SIG-M5 treated with dmso at 0.1 percent for 504 hours (cell line): Measurements from ENCODE around the gene KCNH6.

Experiments
- DNase-seq: peaks from one replicate; lab custom pipeline; 2025; ENCODE audit not compliant: unreplicated experiment; lab: John Stamatoyannopoulos, UW

The KCNH6 gene, protein sequence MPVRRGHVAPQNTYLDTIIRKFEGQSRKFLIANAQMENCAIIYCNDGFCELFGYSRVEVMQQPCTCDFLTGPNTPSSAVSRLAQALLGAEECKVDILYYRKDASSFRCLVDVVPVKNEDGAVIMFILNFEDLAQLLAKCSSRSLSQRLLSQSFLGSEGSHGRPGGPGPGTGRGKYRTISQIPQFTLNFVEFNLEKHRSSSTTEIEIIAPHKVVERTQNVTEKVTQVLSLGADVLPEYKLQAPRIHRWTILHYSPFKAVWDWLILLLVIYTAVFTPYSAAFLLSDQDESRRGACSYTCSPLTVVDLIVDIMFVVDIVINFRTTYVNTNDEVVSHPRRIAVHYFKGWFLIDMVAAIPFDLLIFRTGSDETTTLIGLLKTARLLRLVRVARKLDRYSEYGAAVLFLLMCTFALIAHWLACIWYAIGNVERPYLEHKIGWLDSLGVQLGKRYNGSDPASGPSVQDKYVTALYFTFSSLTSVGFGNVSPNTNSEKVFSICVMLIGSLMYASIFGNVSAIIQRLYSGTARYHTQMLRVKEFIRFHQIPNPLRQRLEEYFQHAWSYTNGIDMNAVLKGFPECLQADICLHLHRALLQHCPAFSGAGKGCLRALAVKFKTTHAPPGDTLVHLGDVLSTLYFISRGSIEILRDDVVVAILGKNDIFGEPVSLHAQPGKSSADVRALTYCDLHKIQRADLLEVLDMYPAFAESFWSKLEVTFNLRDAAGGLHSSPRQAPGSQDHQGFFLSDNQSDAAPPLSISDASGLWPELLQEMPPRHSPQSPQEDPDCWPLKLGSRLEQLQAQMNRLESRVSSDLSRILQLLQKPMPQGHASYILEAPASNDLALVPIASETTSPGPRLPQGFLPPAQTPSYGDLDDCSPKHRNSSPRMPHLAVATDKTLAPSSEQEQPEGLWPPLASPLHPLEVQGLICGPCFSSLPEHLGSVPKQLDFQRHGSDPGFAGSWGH

DNA sequence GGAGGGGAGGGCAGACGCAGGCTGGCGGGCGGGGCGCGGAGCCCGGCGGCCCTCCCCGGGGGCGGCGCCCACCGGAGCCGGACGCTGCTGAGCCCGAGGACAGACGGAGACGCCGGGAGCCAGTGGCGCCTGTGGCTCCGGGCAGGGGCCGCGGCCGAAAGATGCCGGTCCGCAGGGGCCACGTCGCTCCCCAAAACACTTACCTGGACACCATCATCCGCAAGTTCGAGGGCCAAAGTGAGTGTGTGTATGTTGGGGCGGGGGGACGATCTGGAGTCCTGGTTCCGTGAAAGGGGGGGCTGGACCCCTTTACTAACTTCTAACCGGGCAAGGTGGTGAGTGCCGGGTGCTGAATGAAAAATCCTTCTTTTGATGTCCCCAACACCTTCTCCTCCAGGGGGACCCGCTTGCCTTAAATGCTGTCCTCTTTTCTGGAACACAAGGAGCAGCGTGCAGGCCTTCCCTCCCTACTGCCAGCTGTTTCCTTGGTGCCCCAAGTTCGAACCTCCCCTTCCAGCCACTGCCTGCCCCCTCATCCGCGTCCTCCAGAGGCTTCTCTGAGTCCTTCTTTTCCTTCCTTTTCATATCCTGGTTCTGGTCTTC is at the start of gene KCNH6:
KCNH6 (plus strand) TSS at position 106 of the 603 bp plus-strand sequence; CDS start at position 162, 56 bp downstream.
- DNase-seq = no peak

DNA sequence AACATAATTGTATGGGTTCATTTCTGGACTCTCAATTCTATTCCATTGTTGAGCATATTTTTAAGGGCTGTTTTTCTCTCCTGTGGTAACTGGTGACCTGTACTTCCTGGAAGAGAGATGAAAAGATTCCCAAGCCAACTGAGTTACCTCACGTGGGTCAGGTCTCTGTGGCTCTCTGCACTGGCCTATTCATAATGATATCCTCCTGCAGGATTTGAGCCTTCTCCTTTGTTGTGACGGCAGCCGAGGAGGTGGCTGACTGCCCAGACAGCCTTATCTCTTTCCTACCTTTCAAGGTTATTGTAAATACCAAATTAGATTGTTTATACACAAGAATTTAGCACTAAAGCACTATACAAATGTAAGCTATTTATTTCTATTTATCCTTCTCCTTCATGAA is 49.0 kb upstream of the KCNH6 start:
- DNase-seq = no peak

DNA sequence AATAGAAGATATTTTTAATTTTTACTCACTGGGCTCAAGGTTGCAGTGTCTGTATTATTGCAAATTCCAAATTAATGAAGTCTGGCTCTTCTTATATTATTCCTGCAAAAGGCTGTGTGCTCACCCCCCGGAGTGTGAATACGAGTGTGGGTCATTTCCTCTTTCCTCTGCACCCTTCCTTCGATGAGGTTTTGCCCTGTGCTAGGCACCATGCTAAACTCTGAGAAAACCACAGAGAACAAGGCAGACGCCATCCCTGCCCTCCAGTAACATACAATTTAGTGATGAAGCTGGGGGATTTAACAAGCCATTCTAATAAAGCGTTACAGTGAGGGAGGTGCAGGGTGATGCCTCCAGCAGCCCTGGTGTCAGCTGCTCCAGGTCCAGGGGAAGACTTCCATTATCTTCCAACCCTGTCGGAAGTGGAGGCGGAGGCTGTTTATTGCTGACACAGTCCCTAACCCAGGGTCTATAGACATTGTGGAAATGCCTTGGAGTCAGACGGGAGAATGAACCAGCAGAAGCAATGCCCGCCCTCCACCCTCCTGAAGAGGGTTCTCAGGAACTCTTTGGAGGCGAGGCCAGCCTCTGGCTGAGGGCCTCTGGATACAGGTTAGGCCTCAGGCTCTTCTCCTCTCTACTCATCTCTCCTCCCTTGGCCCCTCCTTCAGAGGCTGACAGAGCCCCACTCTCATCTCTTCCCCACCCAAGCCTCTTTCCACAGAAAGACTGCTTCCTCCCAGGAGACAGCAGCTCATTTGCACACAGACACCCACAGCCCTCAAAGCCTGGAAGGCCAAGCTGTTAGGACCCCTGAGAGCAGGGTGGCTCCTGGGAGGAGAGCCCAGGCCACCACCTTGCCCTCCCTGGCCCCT is 48.3 kb upstream of the KCNH6 start:
- DNase-seq = no peak

DNA sequence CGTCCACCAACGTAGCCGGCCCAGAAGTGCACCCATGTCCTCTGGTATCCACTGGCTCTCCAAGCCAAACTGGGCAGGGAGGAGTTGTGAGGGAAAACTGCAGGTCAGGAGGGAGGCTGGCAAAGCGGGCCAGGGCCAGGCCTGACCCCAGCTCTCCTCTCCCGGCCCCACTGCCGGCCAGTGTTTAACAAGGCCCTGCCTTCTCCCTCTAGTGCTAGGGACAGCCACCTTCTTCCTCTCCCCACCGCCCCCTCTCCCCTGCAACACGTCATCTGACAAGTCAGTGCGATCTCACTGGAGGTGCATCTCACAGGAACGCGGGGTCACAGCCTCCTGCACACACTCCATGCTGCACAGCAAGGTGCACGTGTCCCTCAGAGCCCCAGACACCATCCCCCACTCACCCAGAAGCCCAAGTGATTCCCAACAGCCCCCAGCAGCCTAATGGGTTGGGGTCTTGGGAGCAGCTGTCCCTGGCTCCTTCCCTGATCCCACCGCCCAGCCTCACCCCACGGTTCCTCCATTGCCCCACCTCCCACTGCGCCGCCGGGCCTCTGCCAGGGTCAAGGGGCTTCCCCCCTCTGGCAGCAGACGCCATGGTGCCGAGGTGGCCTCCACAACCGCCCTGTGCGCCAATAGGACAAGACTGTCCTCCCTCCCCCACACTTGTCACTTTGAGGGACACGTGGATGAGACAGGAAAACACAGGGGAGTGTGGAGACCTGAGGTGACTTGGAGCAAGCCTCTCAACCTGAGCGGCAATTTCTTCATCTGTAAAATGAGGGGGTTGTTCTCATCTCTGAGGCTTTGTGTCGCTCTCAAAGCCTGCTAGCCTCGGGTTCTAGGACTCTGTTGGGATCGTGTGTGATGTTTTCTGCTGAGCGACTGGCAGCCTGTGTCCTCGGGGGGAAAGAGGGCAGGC is 47.4 kb upstream of the KCNH6 start:
- no peak for DNase-seq

DNA sequence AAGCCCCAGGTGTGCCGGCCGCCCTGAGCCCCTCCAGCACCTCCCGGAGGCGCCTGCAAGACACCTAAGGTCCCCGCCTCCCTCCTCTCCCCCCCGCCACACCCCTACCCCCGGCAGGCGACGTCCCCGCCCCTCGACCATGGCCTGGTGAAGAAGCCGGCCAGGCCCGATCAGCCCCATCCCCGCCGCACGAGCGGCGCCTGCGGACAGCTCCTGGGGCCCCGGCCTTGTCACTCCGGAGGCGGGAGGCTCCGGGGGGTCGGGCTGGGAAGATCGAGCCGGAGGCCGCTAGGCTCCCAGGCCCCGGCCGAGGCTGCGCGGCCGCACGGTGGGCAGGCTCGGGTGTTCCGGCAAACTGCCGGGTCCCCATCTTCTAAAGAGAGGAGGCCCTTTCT is 46.7 kb upstream of the KCNH6 start:
- no peak for DNase-seq

DNA sequence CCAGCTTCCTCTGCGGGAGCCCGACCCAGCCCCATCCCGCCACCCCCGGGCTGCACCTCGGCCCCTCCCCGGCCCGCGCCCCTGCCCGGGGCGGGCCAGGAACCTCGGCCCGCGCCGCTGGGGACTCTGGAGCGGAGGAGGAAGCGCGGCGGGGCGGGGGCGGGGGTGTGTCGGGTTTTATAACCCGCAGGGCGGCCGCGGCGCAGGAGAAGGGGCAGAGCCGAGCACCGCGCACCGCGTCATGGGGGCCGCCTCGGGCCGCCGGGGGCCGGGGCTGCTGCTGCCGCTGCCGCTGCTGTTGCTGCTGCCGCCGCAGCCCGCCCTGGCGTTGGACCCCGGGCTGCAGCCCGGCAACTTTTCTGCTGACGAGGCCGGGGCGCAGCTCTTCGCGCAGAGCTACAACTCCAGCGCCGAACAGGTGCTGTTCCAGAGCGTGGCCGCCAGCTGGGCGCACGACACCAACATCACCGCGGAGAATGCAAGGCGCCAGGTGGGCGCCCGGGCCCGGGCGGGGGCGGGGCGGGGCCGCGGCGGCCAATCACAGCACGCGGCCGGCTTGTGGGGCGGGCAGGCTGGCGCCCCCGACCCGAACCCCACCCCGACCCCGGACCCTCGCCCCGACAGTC is 46.2 kb upstream of the KCNH6 start, which contains the start of gene ACE:
ACE (plus strand) TSS at position 208 of the 626 bp plus-strand sequence; CDS start at position 242, 34 bp downstream.
- DNase-seq = peak; percentile 48

DNA sequence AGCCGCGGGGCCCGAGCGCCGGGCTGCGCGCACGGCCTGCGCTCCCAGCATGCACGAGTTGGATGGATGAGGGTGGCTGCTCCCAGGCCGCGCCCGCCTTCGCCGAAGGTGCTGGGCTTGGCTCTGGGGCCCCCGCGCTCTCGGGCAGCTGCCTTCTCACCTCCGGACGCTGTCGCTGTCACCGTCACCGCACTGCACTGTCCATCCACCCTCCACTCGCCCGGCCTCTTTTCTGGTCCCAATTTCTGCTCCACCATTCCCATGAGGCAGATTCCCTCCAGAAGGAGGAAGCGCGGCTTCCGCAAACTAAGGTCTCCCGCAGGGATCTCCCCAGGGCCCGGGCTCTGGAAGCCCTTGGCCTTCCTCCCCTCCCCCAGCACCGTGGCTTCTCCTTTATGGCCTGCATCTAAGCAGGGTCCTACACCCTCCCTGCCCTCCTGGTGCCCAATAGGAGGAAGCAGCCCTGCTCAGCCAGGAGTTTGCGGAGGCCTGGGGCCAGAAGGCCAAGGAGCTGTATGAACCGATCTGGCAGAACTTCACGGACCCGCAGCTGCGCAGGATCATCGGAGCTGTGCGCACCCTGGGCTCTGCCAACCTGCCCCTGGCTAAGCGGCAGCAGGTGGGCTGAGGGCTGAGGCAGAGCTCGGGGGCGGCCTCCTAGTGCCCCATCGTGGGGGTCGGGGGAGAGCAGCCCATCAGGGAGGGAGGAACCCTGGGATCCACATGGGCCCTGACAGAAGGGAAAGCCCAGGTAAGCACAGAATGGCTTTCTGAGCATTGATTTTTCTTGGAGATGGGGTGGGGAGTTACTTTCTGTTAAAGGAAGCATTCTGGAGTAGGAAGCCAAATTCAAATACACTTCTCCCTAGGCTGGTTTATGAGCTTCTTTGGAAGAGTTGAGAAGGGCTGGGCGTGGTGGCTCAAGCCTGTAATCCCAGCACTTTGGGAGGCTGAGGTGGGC is 45.4 kb upstream of the KCNH6 start:
- peak; percentile 10 for DNase-seq

DNA sequence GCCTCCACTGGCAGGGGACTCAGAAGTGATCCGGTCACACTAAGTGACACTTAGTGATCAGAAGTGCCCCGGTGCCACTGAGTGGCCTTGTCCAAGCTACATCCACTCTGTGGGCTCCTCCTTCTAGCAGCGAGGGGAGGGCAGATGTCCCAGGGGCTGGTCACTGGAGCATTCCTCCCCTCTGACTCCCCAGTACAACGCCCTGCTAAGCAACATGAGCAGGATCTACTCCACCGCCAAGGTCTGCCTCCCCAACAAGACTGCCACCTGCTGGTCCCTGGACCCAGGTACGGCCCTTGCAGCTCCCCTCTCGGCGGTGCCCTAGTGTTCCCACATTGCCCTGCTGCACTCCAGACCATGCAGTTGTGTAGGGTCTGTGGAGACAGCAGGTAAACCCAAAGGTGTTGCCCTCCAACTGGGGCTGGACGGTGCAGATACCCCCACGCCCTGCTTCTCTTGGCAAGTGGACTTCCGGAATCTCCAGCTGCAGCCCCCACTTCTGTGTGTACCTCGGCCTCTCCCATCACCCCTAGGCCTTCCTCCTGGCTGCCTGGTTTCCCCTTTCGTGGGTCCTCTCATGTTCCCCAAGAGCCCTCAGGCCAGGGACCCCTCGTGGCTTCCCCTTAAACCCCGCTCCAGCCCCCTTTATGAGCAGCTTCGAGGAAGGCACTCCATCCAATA is 44.2 kb upstream of the KCNH6 start:
- peak; percentile 92 for DNase-seq

DNA sequence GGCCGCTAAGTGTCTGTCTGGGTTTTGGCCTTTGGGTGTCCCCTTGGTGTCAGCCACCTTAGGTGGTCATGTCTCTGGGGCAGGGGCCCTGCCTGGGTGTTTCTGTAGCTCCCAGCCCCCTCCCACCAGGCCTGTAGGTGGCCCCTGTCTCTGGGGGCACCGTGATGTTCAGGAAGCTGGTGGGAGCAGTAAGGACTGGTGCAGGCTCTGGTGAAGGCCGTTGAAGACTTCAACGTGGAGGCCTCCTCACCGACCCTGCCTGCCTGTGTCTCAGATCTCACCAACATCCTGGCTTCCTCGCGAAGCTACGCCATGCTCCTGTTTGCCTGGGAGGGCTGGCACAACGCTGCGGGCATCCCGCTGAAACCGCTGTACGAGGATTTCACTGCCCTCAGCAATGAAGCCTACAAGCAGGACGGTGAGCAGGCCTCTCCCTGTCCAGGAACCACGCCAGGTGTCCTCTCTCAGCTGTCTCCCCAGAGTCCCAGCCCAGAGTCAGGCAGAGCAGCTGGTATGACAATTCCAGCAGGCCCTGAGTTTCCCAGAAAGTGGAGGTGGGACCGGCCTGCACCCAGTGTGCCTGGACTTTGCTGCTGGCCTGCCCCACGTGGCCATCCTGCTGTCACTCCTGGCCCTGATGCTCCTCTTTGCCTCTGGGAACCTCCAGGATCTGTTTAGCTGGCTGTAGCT is 43.5 kb upstream of the KCNH6 start:
- no peak for DNase-seq

DNA sequence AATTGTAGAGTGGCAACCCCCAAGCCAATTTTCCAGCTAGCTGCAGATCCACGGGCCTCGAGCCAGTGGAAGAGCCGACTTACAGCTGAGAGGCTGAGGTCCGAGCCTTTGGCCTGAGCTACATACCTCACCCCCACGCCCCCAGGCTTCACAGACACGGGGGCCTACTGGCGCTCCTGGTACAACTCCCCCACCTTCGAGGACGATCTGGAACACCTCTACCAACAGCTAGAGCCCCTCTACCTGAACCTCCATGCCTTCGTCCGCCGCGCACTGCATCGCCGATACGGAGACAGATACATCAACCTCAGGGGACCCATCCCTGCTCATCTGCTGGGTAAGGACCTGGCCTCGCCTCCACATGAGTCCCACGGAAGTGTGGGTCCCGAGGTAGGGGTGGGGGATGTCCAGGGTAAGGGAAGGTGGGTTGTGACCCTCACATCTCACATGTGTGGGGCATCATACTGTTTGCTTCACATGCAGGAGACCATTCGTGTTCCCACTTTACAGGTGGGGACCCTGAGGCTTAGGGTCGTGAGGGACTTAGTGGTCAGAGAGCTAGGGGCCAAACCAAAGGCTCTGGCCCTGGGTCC is 42.9 kb upstream of the KCNH6 start:
- no peak for DNase-seq

DNA sequence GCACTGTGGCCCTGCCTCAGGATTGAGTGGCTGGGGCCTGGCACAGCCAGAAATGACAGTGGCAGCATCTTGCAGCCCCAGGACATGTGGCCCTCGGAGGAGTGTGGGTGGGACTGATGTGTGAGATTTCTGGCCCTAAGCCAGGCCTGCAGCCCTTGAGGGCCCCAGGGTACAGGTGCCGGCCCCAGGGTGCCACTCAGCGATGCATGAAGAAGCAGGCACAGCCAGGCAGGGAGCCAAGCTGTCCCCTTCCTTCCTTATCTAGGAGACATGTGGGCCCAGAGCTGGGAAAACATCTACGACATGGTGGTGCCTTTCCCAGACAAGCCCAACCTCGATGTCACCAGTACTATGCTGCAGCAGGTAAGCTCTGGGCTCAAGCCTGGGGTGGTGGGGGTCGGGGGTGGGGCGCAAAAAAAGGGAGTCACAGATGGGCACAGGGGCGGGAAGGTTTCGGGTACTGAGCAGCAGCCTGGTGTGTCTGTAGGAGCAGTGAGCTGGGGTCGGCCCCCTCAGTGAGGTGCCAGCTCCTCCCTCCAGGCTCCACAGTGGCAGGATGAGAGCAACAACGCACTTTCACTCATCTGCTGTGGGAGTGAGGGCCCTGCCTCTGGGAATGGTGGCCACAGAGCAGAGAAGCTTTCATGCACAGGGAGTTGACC is 42.2 kb upstream of the KCNH6 start:
- DNase-seq = no peak

DNA sequence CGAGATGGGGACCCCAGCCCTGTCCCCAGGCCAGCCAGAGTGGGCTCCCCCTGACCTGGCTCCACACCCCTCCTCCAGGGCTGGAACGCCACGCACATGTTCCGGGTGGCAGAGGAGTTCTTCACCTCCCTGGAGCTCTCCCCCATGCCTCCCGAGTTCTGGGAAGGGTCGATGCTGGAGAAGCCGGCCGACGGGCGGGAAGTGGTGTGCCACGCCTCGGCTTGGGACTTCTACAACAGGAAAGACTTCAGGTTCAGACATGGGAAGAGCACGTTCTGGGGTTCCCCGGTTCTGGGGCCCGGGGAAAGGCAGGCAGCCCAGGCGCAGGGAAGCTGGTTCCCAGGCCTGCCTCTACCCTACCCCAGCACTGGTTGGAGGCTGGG is 41.7 kb upstream of the KCNH6 start:
- no peak for DNase-seq

DNA sequence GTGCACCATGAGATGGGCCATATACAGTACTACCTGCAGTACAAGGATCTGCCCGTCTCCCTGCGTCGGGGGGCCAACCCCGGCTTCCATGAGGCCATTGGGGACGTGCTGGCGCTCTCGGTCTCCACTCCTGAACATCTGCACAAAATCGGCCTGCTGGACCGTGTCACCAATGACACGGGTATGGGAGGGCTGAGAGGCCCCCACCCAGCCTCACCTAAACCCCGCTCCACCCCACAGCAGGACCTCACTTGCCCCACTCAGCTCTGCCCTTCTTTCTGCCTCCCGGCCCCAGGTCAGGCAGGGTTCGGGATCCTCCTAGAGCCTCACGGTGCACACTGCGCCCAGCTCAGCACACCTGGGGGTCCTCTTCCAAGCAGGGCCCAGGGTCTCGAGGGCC is 40.6 kb upstream of the KCNH6 start:
- no peak for DNase-seq

DNA sequence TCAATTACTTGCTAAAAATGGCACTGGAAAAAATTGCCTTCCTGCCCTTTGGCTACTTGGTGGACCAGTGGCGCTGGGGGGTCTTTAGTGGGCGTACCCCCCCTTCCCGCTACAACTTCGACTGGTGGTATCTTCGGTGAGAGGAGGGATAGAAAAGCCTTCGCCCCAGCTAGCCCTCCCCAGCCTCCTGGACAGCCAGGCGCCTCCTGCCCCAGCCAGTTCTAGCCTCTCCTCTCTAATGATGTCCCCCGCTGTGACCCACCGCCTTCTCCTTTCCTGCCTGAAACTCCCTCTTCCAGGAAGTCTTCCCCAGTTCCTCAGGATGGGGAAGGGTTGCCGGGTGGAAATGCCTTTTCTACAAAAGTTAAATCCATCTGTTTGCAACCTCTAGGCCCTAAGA is 40.1 kb upstream of the KCNH6 start:
- no peak for DNase-seq

DNA sequence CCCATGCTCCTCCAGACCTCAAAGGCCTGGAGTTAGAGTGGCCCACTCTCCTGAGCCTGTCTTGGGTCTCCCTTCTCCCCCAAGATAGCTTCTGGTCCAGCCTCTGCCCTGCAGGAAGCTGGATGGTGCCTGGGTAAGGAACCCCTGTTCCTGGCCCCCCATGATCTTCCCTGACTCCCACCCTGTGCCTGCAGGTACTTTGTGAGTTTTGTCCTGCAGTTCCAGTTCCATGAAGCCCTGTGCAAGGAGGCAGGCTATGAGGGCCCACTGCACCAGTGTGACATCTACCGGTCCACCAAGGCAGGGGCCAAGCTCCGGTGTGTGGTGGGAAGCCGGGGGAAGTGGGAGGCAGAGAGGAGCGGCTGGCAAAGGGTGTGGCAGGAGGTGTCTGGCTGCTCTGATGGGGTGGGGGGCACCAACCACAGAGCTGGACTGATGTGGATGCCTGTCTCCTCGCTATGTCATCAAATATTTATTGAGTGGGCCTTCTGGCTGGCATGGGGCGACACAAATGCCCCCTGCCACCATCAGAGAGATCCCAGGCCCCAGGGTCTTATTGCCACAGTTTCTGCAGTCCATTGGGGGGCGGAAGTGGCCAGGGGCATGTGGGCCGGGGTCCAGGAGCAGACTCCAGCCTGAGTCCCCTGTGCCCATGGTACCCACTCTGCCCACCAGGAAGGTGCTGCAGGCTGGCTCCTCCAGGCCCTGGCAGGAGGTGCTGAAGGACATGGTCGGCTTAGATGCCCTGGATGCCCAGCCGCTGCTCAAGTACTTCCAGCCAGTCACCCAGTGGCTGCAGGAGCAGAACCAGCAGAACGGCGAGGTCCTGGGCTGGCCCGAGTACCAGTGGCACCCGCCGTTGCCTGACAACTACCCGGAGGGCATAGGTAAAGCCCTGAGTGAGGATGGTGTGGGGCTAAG is 39.2 kb upstream of the KCNH6 start:
- no peak for DNase-seq
